Thymus (tissue), 11 donors: ENCODE results near the gene ARHGAP15. TPM values are rescaled to one million over a fixed set of nuclear protein-coding genes. Genes with fewer than 3 reads are reported as not detected.
A peak's percentile ranks its signal among the peaks of the same experiment; 100 is the strongest.

Experiments
- DNase-seq, 9 donors: peaks; one replicate each; pipeline ENCODE4 v3.0.0-alpha.2; 2013; ENCODE audit warnings: low spot score in 9 of 9, low read depth in 6 of 9, missing footprints in 1 of 9
- H3K27ac ChIP-seq, 2 donors: one replicate each; pipeline ENCODE4 v1.5.1; 2013; ENCODE audit warnings: control low read depth in 1 of 2, low read depth in 1 of 2, low read length in 1 of 2, mild to moderate bottlenecking in 1 of 2, moderate library complexity in 1 of 2
- H3K27me3 ChIP-seq, 2 donors: one replicate each; pipeline ENCODE4 v1.5.1; 2013; ENCODE audit warnings: low read length in 1 of 2; ENCODE audit not compliant: control insufficient read depth in 2 of 2, insufficient read depth in 1 of 2
- H3K36me3 ChIP-seq, 2 donors: one replicate each; pipeline ENCODE4 v1.5.1; 2013; ENCODE audit warnings: low read length in 1 of 2, mild to moderate bottlenecking in 1 of 2, moderate library complexity in 1 of 2; ENCODE audit not compliant: control insufficient read depth in 2 of 2, insufficient read depth in 2 of 2
- H3K4me1 ChIP-seq, 2 donors: one replicate each; pipeline ENCODE4 v1.5.1; 2013; ENCODE audit warnings: low read length in 2 of 2; ENCODE audit not compliant: control insufficient read depth in 2 of 2, insufficient read depth in 2 of 2
- H3K4me3 ChIP-seq, 2 donors: one replicate each; pipeline ENCODE4 v1.5.1; 2013; ENCODE audit warnings: low read length in 2 of 2, control low read depth in 1 of 2, mild to moderate bottlenecking in 1 of 2
- H3K9me3 ChIP-seq, 2 donors: one replicate each; pipeline ENCODE4 v1.5.1; 2013; ENCODE audit warnings: low read length in 1 of 2, mild to moderate bottlenecking in 1 of 2; ENCODE audit not compliant: control insufficient read depth in 2 of 2, insufficient read depth in 1 of 2
- WGBS: extraction: QIAGEN DNeasy Blood & Tissue Kit; methylation state at CpG from one replicate; pipeline ENCODE4 v1.1.7; 2013; 5-methylcytosine and 5-hydroxymethylcytosine counted together
- polyA plus RNA-seq: library from polyadenylated mRNA; stranded (reverse); fragments of 200-250 nt; gene quantifications from one replicate; pipeline ENCODE4 v1.2.3, GENCODE V29; 2013
- total RNA-seq: library from RNA; stranded (reverse); fragments of 120-200 nt; gene quantifications from one replicate; pipeline ENCODE4 v1.2.4, GENCODE V29; 2013
- donor health status: healthy.

ARHGAP15 gene
- total and polyA plus RNA-seq, 2 donors, result 55.8 to 182 TPM

DNA sequence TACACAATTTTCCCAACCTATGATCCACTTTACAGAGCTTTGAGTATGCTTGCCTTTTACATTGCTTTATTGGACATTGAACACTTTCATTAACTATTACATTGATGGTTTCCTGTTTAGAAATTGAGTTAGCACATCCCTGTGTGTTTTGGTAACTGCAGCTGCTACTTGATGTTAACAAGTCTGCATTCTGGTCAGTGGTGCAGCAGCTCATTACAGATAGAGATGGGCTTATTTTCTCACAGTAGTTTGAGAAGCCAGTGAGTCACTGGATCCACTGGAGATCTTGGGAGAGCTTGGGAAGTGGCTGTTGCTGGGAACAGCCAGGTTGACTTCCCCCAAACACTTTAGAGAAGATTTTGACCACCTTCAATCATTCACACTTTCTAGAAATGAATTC lies 150.5 kb downstream of the ARHGAP15 start:
- H3K4me3 ChIP-seq, result no peak overlapping the region
- H3K27me3 ChIP-seq, result no peaks in the 10 kb centered on the region
- no peaks in the 10 kb centered on the region for H3K36me3 ChIP-seq
- no peaks in the 10 kb centered on the region for H3K4me1 ChIP-seq
- H3K9me3 ChIP-seq, result no peaks in the 10 kb centered on the region
- no peak for DNase-seq
- no peak overlapping the region for H3K27ac ChIP-seq

DNA sequence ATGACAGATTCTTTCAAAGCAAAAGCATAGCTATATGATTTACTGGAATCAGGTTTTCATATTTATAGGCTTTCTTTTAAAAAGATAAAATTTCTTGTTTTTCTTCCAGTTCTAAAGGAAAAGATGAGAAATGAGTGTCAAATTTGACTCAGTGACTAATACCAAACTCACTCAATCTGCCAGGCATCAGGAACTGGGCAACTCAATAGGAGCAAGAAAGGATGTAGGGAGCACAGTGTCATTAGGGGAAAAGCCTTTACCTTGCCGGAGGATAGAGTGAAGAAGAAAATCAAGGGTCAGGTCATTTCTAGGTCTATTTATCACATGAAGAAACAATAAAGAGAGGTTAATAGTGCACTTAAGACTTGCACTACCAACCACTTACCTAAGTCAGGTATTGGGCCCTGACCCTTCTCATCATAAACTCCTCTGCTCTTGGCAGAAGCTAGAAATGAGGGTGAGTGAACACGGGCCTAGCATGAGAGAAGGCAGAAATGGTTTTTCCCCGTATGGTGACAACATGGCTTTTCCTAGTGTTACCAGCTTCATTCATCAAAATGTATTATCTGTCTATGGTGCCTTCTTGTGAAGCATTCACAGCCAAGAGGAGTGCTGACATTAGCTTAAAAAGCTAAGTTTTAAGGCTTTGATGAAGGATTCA lies 151.0 kb downstream of the ARHGAP15 start:
- Histone ChIP-seq H3K4me1 (no peaks in the 10 kb centered on the region), H3K27me3 (no peaks in the 10 kb centered on the region), H3K27ac (no peak overlapping the region), H3K4me3 (no peak overlapping the region), H3K36me3 (no peaks in the 10 kb centered on the region), H3K9me3 (no peaks in the 10 kb centered on the region)
- DNase-seq, result no peak
- WGBS, result 99% methylated on average over 3 of the region's 3 CpGs

DNA sequence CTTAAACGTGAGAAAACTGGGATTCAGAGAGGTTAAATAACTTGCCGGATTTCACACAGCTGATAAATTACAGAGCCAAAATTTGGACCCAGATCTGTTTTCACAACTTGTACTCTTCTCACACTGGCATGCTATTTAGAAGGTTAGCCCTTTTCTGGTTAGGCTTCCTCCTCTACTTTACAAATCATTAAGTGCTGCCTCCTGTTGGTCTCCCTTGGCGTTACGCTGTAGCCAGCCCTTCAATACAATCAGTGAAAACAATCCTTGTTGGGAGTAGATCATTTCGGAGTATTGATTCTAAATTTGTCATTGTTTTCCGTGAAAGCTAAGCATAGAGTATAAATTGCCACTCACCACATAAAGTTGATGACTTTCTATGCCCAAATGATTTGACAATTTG lies 153.5 kb downstream of the ARHGAP15 start:
- DNase-seq, result no peak
- peaks cover 0 to 2% of the 10 kb centered on the region in 2 donors for H3K36me3 ChIP-seq
- no peaks in the 10 kb centered on the region for H3K4me1 ChIP-seq
- H3K27ac ChIP-seq, result no peak overlapping the region
- H3K4me3 ChIP-seq, result no peak overlapping the region
- 98% methylated on average over 6 of the region's 6 CpGs for WGBS
- H3K9me3 ChIP-seq, result no peaks in the 10 kb centered on the region
- H3K27me3 ChIP-seq, result no peaks in the 10 kb centered on the region

DNA sequence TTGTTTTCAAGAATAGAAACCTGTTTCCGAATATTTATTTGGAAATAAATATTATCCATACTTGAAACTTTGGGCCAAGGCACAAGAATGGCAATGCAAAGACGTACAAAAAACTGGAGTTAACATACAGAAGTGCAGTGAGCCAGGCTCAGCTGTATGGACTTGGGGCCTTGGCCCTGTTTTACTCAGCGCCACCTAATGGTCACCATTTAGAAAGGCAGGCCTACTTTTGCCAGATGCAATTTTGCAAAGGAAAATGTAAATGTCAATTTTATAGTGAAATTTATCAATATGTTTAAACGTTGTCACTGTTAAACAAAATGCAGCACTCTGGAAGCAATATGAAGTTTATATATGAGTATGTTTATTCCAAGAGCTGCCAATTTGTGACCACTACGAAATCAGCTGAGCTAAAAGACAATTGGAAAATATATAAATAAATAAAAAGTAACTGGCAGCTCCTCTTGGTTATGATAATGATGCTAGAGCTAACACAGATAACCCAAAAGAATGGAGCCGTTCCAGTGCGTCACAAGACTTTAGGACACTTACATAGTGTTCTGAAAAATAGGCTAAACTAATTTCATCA lies 155.0 kb downstream of the ARHGAP15 start:
- 70% methylated on average over 7 of the region's 7 CpGs for WGBS
- H3K9me3 ChIP-seq, result no peaks in the 10 kb centered on the region
- peak in 6 of 9 donors; percentile 16 to 57 (median 32) for DNase-seq
- no peaks in the 10 kb centered on the region for H3K27me3 ChIP-seq
- no peaks in the 10 kb centered on the region for H3K4me1 ChIP-seq
- no peak overlapping the region for H3K27ac ChIP-seq
- peaks cover 0 to 2% of the 10 kb centered on the region in 2 donors for H3K36me3 ChIP-seq
- H3K4me3 ChIP-seq, result no peak overlapping the region

DNA sequence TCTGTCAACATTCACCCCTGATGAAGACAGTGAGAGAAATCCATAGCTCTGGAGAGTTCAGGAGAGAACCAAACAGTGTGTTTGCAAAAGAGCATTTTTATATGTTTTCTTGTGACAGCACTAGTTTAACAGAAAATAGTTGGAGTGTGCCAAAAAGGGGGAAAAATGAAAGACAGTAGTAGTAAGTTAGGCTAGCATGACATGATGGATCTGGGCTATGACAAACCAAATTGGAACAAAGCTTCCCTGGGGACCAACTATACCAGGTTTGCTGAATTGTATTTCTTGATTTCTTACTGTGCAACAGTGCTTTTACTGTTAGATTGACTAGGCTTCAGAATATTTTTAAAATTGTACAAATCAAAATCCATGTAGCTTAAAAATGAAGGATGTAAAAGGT lies 159.8 kb downstream of the ARHGAP15 start:
- Histone ChIP-seq H3K4me1 (no peaks in the 10 kb centered on the region), H3K36me3 (peaks cover 0 to 2% of the 10 kb centered on the region in 2 donors), H3K4me3 (no peak overlapping the region), H3K27ac (no peak overlapping the region), H3K27me3 (no peaks in the 10 kb centered on the region), H3K9me3 (no peaks in the 10 kb centered on the region)
- no peak for DNase-seq

DNA sequence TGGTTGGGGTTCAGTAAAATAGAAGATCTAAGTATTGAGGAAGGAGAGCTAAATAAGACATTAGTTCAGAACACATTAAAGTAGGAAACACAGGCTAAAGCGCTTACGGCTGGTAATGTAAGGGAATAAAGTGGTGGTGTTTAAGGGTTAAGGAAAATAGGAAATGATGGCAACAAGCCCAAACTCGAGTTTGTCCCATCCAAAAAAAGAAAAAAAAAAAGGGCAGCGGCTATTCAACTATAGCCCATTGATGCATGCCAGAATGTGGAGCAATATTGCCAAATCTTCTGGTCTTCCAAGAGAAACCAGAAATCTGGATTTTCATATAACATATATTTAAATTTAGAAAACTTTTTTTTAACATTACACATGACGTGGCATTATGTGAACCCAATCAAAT lies 161.0 kb downstream of the ARHGAP15 start:
- Histone ChIP-seq H3K4me3 (no peak overlapping the region), H3K27ac (no peak overlapping the region), H3K9me3 (no peaks in the 10 kb centered on the region), H3K4me1 (no peaks in the 10 kb centered on the region), H3K36me3 (peaks cover 0 to 2% of the 10 kb centered on the region in 2 donors), H3K27me3 (no peaks in the 10 kb centered on the region)
- 93% methylated on average over 5 of the region's 5 CpGs for WGBS
- DNase-seq, result no peak

DNA sequence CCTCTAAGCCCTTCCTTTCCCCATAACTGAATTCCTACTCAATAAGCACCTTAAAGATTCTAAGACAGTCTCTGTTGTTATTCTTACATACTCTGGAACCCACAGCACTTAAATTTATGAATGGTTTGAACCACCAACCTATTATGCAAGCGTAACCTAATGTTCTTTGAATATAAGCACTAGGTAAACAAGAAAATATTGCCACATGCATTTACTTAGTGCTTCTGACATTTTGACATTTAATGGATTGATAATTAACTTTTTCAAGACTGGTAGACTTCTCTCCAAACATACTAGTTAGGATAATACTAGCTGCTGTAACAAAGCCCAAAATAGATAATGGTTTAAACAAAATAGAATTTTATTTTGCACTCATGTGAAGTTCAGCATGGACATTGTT lies 164.8 kb downstream of the ARHGAP15 start:
- DNase-seq, result no peak
- WGBS, result 99% methylated on average over 1 of the region's 1 CpG

DNA sequence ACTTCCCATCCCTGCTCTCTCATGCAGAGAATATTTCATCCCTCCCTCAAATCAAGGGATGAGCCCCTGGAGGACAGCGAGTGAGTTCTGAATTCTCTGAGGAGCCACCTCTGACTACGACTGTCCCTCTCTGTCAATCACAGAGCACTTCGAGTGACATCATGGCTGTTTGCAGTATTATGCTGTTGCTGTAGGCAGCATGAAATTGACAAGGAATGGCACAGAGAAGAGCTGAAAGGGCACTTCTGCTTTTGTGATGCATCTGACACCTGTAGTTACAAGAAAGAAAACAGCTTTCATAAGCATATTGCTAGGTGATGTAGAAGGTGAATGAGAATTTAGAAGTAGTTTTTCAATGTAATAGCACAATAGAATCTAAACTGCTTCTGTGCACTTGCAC lies 166.9 kb downstream of the ARHGAP15 start:
- H3K27me3 ChIP-seq, result no peaks in the 10 kb centered on the region
- H3K27ac ChIP-seq, result no peak overlapping the region
- WGBS, result 90% methylated on average over 3 of the region's 3 CpGs

More for the DNA sequence above, 164.8 kb downstream of the ARHGAP15 start:
- Histone ChIP-seq H3K4me1 (no peaks in the 10 kb centered on the region), H3K4me3 (no peak overlapping the region), H3K9me3 (no peaks in the 10 kb centered on the region), H3K27ac (no peak overlapping the region), H3K27me3 (no peaks in the 10 kb centered on the region), H3K36me3 (peaks cover 0 to 6% of the 10 kb centered on the region in 2 donors)

DNA sequence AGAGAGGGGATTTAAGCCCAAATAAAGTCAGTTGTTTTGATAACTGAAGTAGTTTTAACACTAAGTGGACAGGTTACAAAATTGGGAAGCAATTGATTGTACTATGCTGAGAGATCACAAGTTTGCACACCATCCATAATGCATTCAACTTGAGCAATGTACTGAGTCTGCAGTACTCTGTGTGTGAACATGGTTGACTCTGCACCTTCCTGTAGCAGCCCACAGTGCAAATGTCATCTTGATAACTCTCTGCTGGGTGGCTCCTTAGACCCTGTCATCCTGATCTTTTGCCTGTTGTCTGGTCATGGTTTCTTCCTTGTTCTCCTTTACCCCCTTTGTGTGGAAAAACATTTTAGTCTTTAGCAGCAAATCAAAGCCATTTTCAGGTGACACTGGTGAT lies 168.0 kb downstream of the ARHGAP15 start:
- Histone ChIP-seq H3K27ac (no peak overlapping the region), H3K4me3 (no peak overlapping the region), H3K4me1 (no peaks in the 10 kb centered on the region), H3K36me3 (peaks cover 0 to 6% of the 10 kb centered on the region in 2 donors), H3K27me3 (no peaks in the 10 kb centered on the region), H3K9me3 (no peaks in the 10 kb centered on the region)
- no peak for DNase-seq

More for the DNA sequence above, 166.9 kb downstream of the ARHGAP15 start:
- no peaks in the 10 kb centered on the region for H3K4me1 ChIP-seq
- no peaks in the 10 kb centered on the region for H3K9me3 ChIP-seq
- peaks cover 0 to 6% of the 10 kb centered on the region in 2 donors for H3K36me3 ChIP-seq
- DNase-seq, result no peak
- H3K4me3 ChIP-seq, result no peak overlapping the region
